ENCODE data around the gene TMEM250.
"Not testable (repeated sequence)": the region's sequence is repeated elsewhere in the genome, so short reads cannot be mapped to it uniquely, and the experiment has no call there.

TMEM250 gene

GRCh38 chr9:136151848-136152542 lies 33.3 kb upstream of the TMEM250 start:
- no peak overlapping the region for H3K27ac ChIP-seq
- no peak for TF ChIP-seq ZFX (IDR thresholded peaks at IDR 0.05; ENCODE audit: borderline replicate concordance)
- TF ChIP-seq CTCF (IDR thresholded peaks at IDR 0.05) = no peak

GRCh38 chr9:136151214-136151804 lies 32.6 kb upstream of the TMEM250 start:
- H3K27ac ChIP-seq = no peak overlapping the region
- TF ChIP-seq CTCF (IDR thresholded peaks at IDR 0.05) = no peak

GRCh38 chr9:136150664-136151213 lies 32.1 kb upstream of the TMEM250 start:
- not testable (repeated sequence) for H3K27ac ChIP-seq

GRCh38 chr9:136149853-136150252 lies 31.2 kb upstream of the TMEM250 start:
- no peak for TF ChIP-seq ZFX (IDR thresholded peaks at IDR 0.05; ENCODE audit: borderline replicate concordance)
- no peak for TF ChIP-seq CTCF (IDR thresholded peaks at IDR 0.05)
- no peak overlapping the region for H3K27ac ChIP-seq

GRCh38 chr9:136149337-136149736 lies 30.7 kb upstream of the TMEM250 start:
- no peak for TF ChIP-seq ZFX (IDR thresholded peaks at IDR 0.05; ENCODE audit: borderline replicate concordance)
- no peak for TF ChIP-seq CTCF (IDR thresholded peaks at IDR 0.05)
- H3K27ac ChIP-seq = no peak overlapping the region

GRCh38 chr9:136148766-136149165 lies 30.1 kb upstream of the TMEM250 start:
- TF ChIP-seq CTCF (IDR thresholded peaks at IDR 0.05) (no peak), ZFX (IDR thresholded peaks at IDR 0.05; ENCODE audit: borderline replicate concordance) (no peak)
- H3K27ac ChIP-seq = no peak overlapping the region

GRCh38 chr9:136147890-136148714 lies 29.4 kb upstream of the TMEM250 start:
- no peak overlapping the region for H3K27ac ChIP-seq
- TF ChIP-seq CTCF (IDR thresholded peaks at IDR 0.05) = no peak
- TF ChIP-seq ZFX (IDR thresholded peaks at IDR 0.05; ENCODE audit: borderline replicate concordance) = no peak

Measured in 22Rv1 (cell line).